Measurements from ENCODE around the gene ACER3.
"Not testable (repeated sequence)": the region's sequence is repeated elsewhere in the genome, so short reads cannot be mapped to it uniquely, and the experiment has no call there.

ACER3 gene

DNA sequence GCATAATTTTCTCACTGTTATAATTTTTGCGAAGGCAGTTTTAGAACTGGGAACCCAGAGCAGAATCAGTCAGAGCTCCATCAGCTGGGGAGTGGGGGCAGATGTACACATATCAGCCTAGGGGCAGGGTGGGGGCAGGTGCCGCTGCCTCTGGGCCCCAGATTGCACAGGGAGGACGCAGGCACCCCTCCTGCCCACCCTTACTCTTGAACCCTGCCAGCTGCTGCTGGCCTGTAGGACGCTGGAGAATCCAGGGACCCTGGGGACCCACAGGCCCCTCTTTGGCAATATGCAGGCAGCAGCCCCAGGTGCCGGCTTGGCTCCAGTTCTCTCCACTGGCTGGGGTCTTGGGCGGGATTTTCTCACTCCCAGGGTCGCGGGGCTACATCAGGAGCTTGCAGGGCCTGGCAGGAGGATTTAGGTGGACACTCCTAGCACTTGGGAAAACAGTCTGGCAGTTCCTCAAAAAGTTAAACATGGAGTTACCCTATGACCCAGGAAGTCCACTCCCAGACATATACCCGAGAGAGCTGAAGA, 197.3 kb downstream of the ACER3 start:
- no peak overlapping the region for H3K27ac ChIP-seq (ENCODE audit: low read length)
- TF ChIP-seq, protein P1, sequence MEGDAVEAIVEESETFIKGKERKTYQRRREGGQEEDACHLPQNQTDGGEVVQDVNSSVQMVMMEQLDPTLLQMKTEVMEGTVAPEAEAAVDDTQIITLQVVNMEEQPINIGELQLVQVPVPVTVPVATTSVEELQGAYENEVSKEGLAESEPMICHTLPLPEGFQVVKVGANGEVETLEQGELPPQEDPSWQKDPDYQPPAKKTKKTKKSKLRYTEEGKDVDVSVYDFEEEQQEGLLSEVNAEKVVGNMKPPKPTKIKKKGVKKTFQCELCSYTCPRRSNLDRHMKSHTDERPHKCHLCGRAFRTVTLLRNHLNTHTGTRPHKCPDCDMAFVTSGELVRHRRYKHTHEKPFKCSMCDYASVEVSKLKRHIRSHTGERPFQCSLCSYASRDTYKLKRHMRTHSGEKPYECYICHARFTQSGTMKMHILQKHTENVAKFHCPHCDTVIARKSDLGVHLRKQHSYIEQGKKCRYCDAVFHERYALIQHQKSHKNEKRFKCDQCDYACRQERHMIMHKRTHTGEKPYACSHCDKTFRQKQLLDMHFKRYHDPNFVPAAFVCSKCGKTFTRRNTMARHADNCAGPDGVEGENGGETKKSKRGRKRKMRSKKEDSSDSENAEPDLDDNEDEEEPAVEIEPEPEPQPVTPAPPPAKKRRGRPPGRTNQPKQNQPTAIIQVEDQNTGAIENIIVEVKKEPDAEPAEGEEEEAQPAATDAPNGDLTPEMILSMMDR (IDR thresholded peaks at IDR 0.05; ENCODE audit: low read depth, low read length): no peak
- TF ChIP-seq EZH2phosphoT487 (IDR thresholded peaks at IDR 0.05; ENCODE audit: low read depth): no peak
- H3K27me3 ChIP-seq (ENCODE audit: low read depth, low read length): peaks cover 7% of the 10 kb centered on the region
- no peak overlapping the region for H3K4me3 ChIP-seq (ENCODE audit: low read length)
- H3K4me1 ChIP-seq (ENCODE audit: low read length): no peaks in the 10 kb centered on the region
- H4K20me1 ChIP-seq (ENCODE audit: insufficient read depth, low read length): no peaks in the 10 kb centered on the region
- H2AFZ ChIP-seq (ENCODE audit: low read depth, low read length): no peak overlapping the region
- no peak overlapping the region for H3K4me2 ChIP-seq (ENCODE audit: low read length)
- no peak overlapping the region for H3K9ac ChIP-seq (ENCODE audit: low read length)
- no peaks in the 10 kb centered on the region for H3K36me3 ChIP-seq (replicated peaks; ENCODE audit: low read depth, low read length)
- no peaks in the 10 kb centered on the region for H3K79me2 ChIP-seq (ENCODE audit: low read length)
- peaks cover 25% of the 10 kb centered on the region; the same call in 1 of the 2 replicates for H3K9me3 ChIP-seq (ENCODE audit: insufficient read depth, low read length)

DNA sequence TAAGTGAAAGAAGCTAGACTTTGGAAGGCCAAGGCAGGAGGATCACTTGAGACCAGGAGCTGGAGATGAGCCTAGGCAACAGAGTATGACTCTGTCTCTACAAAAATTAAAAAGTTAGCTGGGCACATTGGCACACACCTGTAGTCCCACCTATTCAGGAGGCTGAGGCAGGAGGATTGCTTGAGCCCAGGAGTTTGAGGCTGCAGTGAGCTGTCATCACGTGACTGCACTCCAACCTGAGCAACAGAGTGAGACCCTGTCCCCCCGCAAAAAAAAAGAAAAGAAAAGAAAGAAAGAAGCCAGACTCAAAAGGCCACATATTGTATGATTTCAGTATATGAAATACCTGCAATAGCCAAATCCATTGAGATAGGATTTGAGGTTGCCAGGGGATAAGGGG, 198.2 kb downstream of the ACER3 start:
- Histone ChIP-seq H3K9ac (ENCODE audit: low read length) (no peak overlapping the region), H3K4me2 (ENCODE audit: low read length) (no peak overlapping the region), H3K27ac (ENCODE audit: low read length) (no peak overlapping the region), H3K4me3 (ENCODE audit: low read length) (no peak overlapping the region), H2AFZ (ENCODE audit: low read depth, low read length) (no peak overlapping the region), H3K4me1 (ENCODE audit: low read length) (no peaks in the 10 kb centered on the region), H3K79me2 (ENCODE audit: low read length) (no peaks in the 10 kb centered on the region), H3K9me3 (ENCODE audit: insufficient read depth, low read length) (peaks cover 25% of the 10 kb centered on the region; the same call in 1 of the 2 replicates), H3K36me3 (replicated peaks; ENCODE audit: low read depth, low read length) (no peaks in the 10 kb centered on the region), H3K27me3 (ENCODE audit: low read depth, low read length) (peaks cover 7% of the 10 kb centered on the region), H4K20me1 (ENCODE audit: insufficient read depth, low read length) (no peaks in the 10 kb centered on the region)
- no peak for TF ChIP-seq EZH2phosphoT487 (IDR thresholded peaks at IDR 0.05; ENCODE audit: low read depth)
- TF ChIP-seq, protein P1 (IDR thresholded peaks at IDR 0.05; ENCODE audit: low read depth, low read length): no peak

DNA sequence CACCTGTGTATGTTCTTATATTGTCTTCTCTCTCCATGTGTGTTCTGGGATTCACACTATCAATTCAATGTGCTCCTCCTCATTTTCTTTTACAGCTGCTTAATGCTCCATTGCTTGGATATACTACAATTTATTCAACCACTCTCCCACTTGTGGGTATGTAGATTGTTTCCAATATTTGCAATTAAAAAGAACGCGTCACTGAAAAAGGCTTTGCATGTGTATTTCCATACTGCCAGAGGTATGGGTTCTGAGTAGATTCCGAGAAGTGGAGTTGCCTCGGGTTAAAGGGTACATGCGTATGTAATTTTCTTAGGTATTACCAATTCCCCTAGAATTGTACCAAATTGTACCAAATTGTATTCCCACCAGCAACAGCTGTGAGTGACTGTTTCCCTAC, 199.1 kb downstream of the ACER3 start:
- Histone ChIP-seq H3K27me3 (ENCODE audit: low read depth, low read length) (peaks cover 7% of the 10 kb centered on the region), H4K20me1 (ENCODE audit: insufficient read depth, low read length) (no peaks in the 10 kb centered on the region), H3K4me1 (ENCODE audit: low read length) (no peaks in the 10 kb centered on the region), H3K4me3 (ENCODE audit: low read length) (no peak overlapping the region), H2AFZ (ENCODE audit: low read depth, low read length) (no peak overlapping the region), H3K4me2 (ENCODE audit: low read length) (no peak overlapping the region), H3K79me2 (ENCODE audit: low read length) (no peaks in the 10 kb centered on the region), H3K36me3 (replicated peaks; ENCODE audit: low read depth, low read length) (no peaks in the 10 kb centered on the region), H3K9me3 (ENCODE audit: insufficient read depth, low read length) (peaks cover 25% of the 10 kb centered on the region; the same call in 1 of the 2 replicates), H3K27ac (ENCODE audit: low read length) (no peak overlapping the region), H3K9ac (ENCODE audit: low read length) (no peak overlapping the region)
- TF ChIP-seq, protein P1 (IDR thresholded peaks at IDR 0.05; ENCODE audit: low read depth, low read length): no peak
- no peak for TF ChIP-seq EZH2phosphoT487 (IDR thresholded peaks at IDR 0.05; ENCODE audit: low read depth)

DNA sequence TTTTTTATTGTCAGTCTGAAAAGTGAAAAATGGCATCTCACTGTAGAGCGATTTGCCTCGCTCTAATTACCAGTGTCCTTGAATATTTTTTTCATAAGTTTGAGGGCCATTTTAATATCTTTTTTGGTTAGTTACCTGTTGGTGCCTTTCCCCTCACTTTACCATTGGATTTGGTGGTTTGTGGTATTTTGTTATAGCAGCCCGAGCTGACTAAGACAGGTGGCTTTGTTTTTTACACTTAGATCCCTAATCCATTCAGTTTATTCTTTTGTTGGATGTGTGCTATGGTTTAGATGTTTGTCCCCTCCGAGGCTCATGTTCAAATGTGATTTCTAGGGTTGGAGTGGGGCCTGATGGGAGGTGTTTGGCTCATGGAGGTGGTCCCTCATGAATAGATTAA, 199.5 kb downstream of the ACER3 start:
- no peak overlapping the region for H3K9ac ChIP-seq (ENCODE audit: low read length)
- H3K9me3 ChIP-seq (ENCODE audit: insufficient read depth, low read length): peaks cover 25% of the 10 kb centered on the region; the same call in 1 of the 2 replicates
- peaks cover 7% of the 10 kb centered on the region for H3K27me3 ChIP-seq (ENCODE audit: low read depth, low read length)
- no peaks in the 10 kb centered on the region for H3K36me3 ChIP-seq (replicated peaks; ENCODE audit: low read depth, low read length)
- no peak overlapping the region for H3K4me3 ChIP-seq (ENCODE audit: low read length)
- no peaks in the 10 kb centered on the region for H4K20me1 ChIP-seq (ENCODE audit: insufficient read depth, low read length)
- no peak overlapping the region for H3K27ac ChIP-seq (ENCODE audit: low read length)
- H3K79me2 ChIP-seq (ENCODE audit: low read length): no peaks in the 10 kb centered on the region
- no peaks in the 10 kb centered on the region for H3K4me1 ChIP-seq (ENCODE audit: low read length)
- no peak for TF ChIP-seq EZH2phosphoT487 (IDR thresholded peaks at IDR 0.05; ENCODE audit: low read depth)
- TF ChIP-seq, protein P1 (IDR thresholded peaks at IDR 0.05; ENCODE audit: low read depth, low read length): no peak
- H2AFZ ChIP-seq (ENCODE audit: low read depth, low read length): no peak overlapping the region
- H3K4me2 ChIP-seq (ENCODE audit: low read length): no peak overlapping the region

DNA sequence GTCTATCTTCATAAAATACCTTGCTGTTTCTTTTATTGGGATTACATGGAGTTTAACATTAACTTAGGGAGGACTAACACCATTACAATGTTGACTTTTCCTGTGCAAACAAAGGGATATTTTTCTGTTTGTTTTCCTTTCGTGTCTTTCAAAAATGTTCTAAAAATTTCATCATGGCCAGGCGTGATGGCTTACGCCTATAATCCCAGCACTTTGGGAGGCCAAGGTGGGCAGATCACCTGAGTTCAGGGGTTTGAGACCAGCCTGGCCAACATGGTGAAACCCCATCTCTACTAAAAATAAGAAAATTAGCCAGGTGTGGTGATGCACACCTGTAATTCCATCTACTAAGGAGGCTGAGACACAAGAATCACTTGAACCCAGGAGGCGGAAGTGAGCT, 200.5 kb downstream of the ACER3 start:
- H3K27me3 ChIP-seq (ENCODE audit: low read depth, low read length); H3K4me2 ChIP-seq (ENCODE audit: low read length); H2AFZ ChIP-seq (ENCODE audit: low read depth, low read length); H3K4me1 ChIP-seq (ENCODE audit: low read length); H3K4me3 ChIP-seq (ENCODE audit: low read length); H4K20me1 ChIP-seq (ENCODE audit: insufficient read depth, low read length); H3K36me3 ChIP-seq (replicated peaks; ENCODE audit: low read depth, low read length); H3K79me2 ChIP-seq (ENCODE audit: low read length); H3K27ac ChIP-seq (ENCODE audit: low read length); H3K9ac ChIP-seq (ENCODE audit: low read length): not testable (repeated sequence)
- H3K9me3 ChIP-seq (ENCODE audit: insufficient read depth, low read length): peaks cover 18% of the 10 kb centered on the region; the same call in 1 of the 2 replicates
